ENCODE data around the gene PLCG2.
"Not testable (repeated sequence)": the region's sequence is repeated elsewhere in the genome, so short reads cannot be mapped to it uniquely, and the experiment has no call there.

The PLCG2 gene

GRCh38 chr16:82009789-82010188 is 230.7 kb downstream of the PLCG2 start:
- DNase-seq: not testable (repeated sequence)

DNA sequence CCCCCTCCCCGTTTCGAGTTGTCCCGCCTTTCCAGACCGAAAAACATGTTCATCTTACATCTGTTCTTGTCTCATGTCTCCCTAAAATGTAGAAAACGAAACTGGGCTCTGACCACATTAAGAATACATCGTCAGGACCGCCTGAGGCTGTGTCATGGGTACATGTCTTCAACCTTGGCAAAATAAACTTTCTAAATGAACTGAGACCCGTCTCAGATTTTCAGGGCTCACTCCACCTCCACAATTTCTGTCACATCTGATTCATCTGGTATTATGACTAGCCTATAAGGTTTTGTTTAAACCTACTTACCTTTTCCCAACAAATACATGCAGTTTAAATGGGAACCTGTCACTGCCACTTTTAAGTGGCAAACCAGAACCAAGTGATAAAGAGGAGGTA is 231.6 kb downstream of the PLCG2 start:
- DNase-seq: no peak

DNA sequence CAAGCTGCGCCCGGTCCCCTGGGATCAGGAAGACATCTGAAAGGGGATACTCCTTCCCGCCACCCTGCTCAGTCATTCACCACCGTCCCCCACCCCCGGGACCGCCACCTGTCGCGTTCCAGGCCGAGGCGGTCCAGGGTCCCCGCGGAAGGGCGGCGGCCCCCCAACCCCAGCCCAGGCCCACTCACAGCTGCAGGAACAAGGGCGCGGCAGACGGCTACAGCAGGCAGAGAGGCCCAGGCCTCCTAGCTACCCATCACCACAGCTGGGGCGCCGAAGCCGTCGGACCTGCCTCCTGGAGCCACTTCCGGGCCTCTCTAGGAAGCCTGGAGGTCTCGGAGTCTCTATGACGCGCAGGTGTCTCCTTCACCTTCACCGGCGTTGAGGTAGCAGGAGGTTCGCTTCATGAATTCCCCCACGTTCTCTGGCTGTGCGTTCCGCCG is 232.1 kb downstream of the PLCG2 start, which contains the start of gene SDR42E1:
Gene SDR42E1, minus strand, starts transcription at position 272 of the 443 bp plus-strand sequence. CDS start 10,612 bp downstream, outside the sequence.
- peak; percentile 35 for DNase-seq

All from stimulated activated CD4-positive, alpha-beta T cell treated with anti-CD3 and anti-CD28 coated beads, Interleukin-4, amount 100 ng/mL, for 24 hours (primary cell).